ENCODE results near the gene CD81.

GRCh38 chr11:2366276-2366675 lies 10.8 kb upstream of the CD81 start:
- TF ChIP-seq CTCF (conservative IDR thresholded peaks at IDR 0.05; ENCODE audit: low read length), result no peak
- no peak for TF ChIP-seq EZH2phosphoT487 (IDR thresholded peaks at IDR 0.05; ENCODE audit: borderline replicate concordance)

Data from Loucy (cell line).